GM18858 (cell line): ENCODE measurements around the gene MROH2A.

Experiments
- ATAC-seq: cut with Tn5 transposase; IDR thresholded peaks from one replicate; pipeline ENCODE4 v1.9.1; 2021; ENCODE audit not compliant: unreplicated experiment

Gene MROH2A

GRCh38 chr2:233818639-233819621 lies 40.8 kb downstream of the MROH2A start:
- no peak for ATAC-seq

GRCh38 chr2:233819884-233820773 lies 42.0 kb downstream of the MROH2A start:
- ATAC-seq = no peak

- ATAC-seq = no peak
Measured at GRCh38 chr2:233820774-233821105, 42.6 kb downstream of the MROH2A start.

- ATAC-seq = no peak
Measured at GRCh38 chr2:233821196-233821595, 43.1 kb downstream of the MROH2A start.

- no peak for ATAC-seq
Measured at GRCh38 chr2:233821709-233822100, 43.6 kb downstream of the MROH2A start.

GRCh38 chr2:233822101-233822771 lies 44.1 kb downstream of the MROH2A start:
- ATAC-seq = no peak

- ATAC-seq = no peak
Measured at GRCh38 chr2:233822781-233823730, 44.9 kb downstream of the MROH2A start.

- no peak for ATAC-seq
Measured at GRCh38 chr2:233823731-233824121, 45.6 kb downstream of the MROH2A start.

GRCh38 chr2:233824373-233824772 lies 46.2 kb downstream of the MROH2A start:
- no peak for ATAC-seq

GRCh38 chr2:233828546-233829192 lies 50.5 kb downstream of the MROH2A start:
- ATAC-seq = no peak

GRCh38 chr2:233829193-233830110 lies 51.3 kb downstream of the MROH2A start:
- no peak for ATAC-seq

- ATAC-seq = no peak
Measured at GRCh38 chr2:233830111-233830802, 52.1 kb downstream of the MROH2A start.

- ATAC-seq = no peak
Measured at GRCh38 chr2:233831011-233831721, 53.0 kb downstream of the MROH2A start.

GRCh38 chr2:233831861-233832260 lies 53.7 kb downstream of the MROH2A start:
- ATAC-seq = no peak

- ATAC-seq = no peak
Measured at GRCh38 chr2:233832414-233832813, 54.3 kb downstream of the MROH2A start.

- no peak for ATAC-seq
Measured at GRCh38 chr2:233832869-233833311, 54.8 kb downstream of the MROH2A start.

- no peak for ATAC-seq
Measured at GRCh38 chr2:233833345-233833744, 55.2 kb downstream of the MROH2A start.
